Effector CD8-positive, alpha-beta T cell (primary cell): ENCODE measurements around the gene KAT6B.

Experiments
- DNase-seq: peaks from one replicate; lab custom pipeline; 2025; lab: John Stamatoyannopoulos, UW

Gene KAT6B

DNA sequence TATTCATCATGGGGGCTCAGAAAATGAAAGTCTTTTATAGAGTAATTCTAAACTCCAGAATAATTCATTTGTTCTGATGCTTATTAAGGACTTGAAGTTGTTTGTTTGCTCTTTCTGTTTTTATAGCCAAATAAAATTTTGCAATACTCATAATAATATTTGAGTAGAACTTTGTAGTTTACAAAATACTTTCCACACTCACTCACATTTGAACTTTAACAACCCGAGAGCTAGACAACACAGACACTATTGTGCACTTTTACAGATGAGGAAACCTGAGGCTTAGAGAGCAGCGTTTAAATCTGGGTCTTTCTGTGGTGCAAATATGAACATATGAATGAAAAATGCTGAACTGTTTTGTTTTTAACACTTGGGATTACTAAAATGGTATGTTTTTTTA, 126.8 kb downstream of the KAT6B start:
- no peak for DNase-seq

DNA sequence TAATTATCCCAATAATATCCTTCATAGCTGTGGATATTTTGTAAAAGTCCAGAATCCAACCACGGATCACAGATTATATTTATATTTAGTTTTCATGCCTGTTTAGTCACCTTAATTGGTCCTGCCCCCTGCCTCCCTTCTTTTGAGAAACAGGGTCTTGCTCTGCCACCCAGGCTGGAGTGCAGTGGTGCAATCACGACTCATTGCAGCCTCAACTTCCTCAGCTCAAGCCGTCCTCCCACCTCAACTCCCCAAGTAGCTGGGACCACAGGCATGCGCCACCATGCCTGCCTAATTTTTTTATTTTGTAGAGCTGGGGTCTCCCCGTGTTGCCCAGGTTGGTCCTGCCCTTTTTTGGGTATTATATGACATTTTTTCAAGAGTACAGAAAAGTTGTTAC, 129.4 kb downstream of the KAT6B start:
- DNase-seq, result no peak

DNA sequence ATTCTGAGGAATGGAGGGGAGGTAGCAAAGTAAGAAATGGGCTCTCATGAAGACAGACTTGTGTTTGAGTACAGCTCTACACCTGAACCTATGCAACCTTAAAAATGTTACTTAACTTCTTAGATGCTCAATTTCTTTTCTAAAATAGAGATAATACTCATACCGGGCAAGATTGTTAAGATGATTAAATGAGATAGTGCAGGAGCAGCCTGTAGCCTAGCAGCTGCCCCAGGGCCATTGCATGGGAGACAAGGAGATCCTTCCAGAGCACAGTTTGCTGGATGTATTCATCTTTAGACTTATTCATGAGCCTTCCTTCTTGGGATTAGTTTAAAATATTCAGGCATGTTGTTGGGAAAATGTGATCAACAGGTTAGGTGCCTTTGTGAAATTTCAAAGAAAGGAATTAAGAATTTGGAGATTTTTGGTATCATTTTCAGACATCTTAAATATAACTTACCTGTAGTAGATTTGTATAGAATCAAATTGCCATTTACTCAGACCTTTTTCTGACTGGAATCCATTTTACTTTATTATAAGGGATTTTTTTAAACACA, 130.2 kb downstream of the KAT6B start:
- no peak for DNase-seq

GRCh38 chr10:74957285-74957961, 131.0 kb downstream of the KAT6B start:
- no peak for DNase-seq

GRCh38 chr10:74958316-74958715, 131.9 kb downstream of the KAT6B start:
- DNase-seq, result no peak

DNA sequence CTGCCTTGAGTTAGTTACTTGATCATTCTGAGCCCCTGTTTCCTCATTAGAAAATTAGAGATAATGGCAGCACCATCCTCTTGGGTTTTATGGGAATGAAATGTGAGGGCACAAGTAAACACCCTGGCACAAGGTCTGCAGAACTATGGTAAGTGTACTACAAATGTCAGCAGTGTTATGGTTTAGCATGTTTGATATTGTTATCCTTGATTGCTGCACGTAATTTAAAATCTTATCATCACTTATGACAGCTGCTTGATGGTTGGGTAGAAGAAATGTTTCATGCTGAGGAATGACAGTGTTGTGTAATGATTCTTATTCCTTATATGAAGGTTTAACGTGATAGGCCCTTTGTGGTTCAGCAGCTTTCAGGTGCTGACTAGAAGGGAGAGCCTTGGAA, 134.3 kb downstream of the KAT6B start:
- no peak for DNase-seq

- DNase-seq, result no peak
These were observed 136.1 kb downstream of the KAT6B start for GRCh38 chr10:74962517-74962916.

DNA sequence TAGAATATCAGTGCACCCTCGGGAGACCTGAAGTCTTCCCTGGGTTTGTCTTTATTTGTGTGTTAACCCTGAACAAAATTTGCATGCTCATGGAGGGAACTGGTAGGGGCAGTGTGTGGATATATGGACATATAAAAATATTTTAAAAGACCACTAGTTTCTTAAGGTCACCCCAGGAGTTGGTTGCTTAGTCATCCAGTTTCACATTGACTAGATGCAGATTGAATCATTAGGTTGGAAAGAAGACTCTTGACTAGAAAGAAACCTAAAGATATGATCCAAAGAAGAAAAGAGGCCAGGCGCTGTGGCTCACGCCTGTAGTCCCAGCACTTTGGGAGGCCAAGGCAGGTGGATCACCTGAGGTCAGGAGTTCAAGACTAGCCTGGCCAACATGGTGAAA, 137.1 kb downstream of the KAT6B start:
- no peak for DNase-seq

- DNase-seq, result no peak
These were observed 141.7 kb downstream of the KAT6B start for GRCh38 chr10:74967911-74968666.

DNA sequence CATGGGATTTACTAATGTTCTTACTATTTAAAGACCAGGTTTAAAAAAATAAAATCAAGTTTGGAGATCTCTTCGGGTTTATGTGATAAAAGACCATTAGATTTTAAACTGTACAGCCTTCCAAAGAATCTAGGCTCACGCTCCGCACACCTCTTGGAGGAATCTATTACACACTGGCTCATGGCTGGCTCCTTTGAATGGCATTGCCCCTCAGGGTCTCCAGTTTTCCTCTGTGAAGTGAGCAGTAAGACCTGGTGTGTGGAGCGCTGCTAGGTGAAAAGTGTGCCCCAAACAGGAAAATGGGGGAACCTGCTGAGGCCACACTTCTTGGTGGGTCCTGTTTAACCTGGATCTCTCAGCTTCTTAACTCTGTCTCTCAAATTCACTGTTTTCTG, 142.3 kb downstream of the KAT6B start:
- DNase-seq, result no peak

DNA sequence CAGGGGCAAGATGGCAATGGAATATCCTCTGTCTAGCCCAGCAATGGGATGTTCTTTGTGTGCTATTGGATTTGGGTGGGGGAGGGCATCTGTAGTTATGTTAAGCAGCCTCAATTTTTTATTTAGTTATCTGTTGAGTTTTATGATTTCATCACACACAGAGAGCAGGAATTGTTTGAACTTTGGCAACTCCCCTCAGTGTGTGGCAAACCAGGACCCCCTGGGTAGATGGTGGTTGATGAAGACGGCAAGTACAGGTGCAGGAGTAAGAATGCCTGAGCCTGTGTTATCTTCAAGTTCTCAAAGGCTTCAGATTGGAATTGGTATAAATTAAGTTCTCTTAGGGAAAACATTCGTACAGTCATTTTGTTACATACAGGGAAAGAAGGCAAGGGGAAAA, 142.7 kb downstream of the KAT6B start:
- no peak for DNase-seq

GRCh38 chr10:74969530-74969929, 143.1 kb downstream of the KAT6B start:
- no peak for DNase-seq

- no peak for DNase-seq
These were observed 147.5 kb downstream of the KAT6B start for GRCh38 chr10:74973741-74974392.

DNA sequence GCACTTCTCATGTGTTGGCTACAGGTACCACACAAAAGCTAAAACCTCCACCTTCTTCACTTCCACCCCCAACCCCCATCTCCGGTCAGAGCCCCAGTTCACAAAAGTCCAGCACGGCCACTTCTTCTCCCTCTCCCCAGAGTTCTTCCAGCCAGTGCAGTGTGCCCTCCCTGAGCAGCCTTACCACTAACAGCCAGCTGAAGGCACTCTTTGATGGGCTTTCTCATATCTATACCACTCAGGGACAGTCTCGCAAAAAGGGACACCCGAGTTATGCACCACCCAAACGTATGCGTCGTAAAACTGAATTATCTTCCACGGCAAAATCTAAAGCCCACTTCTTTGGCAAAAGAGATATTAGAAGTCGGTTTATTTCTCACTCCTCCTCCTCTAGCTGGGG, 149.4 kb downstream of the KAT6B start:
- no peak for DNase-seq

DNA sequence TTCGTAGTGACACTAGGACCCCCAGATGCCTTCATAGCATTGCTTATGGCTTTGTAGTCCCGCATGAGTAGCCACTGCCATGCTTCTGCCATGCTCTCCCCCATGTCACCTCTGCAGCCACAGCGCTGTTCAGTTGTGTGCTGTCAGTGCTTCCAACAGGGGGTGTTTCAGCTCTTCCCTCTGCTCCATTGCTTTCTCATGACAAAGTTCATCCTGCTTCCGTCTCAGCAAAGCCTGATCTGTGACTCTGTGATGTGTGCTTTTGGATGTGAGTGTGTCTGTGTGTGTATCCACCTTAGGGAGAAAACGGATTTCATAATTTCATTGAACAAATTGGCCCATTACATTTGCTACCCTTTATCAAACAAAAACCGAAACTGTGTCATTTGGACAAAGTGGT, 150.2 kb downstream of the KAT6B start:
- DNase-seq, result no peak

GRCh38 chr10:74977072-74977471, 150.7 kb downstream of the KAT6B start:
- no peak for DNase-seq

GRCh38 chr10:74977913-74978847, 151.8 kb downstream of the KAT6B start:
- no peak for DNase-seq

DNA sequence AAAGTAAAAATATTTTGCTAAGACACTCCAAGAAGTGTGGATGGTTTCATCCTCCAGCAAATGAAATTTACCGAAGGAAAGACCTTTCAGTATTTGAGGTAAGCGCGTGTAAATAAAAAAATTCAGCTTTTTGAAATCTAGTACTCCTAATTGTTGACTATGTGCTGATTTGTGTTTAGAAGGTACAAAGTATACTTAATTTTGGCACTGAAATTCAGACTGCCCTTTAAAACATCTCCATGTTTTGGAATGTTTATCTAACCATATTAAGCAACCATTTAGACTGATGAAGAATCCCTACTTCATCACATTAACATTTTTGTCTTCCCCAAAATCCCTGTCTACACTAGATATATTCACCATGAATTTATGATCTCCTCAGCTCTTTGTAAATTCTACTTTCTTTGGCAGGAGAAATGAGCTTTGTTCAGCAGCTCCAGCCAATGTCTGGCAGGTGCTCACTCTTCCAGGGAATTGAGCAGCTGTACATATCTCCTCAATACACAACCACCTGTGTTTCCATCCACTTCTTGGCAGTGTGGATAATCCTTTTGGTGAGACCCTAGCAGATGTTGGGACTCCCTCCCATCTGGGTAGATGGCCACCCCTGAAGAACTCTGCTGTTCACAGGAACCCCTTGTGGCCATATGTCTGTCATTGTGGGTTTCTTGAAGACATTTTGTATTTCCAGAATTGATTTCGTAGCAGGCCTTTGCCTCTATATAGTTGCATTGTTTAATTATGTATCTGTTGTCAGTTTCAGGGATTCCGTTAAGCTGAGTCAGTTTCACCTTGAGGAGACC, 155.6 kb downstream of the KAT6B start:
- DNase-seq, result no peak

DNA sequence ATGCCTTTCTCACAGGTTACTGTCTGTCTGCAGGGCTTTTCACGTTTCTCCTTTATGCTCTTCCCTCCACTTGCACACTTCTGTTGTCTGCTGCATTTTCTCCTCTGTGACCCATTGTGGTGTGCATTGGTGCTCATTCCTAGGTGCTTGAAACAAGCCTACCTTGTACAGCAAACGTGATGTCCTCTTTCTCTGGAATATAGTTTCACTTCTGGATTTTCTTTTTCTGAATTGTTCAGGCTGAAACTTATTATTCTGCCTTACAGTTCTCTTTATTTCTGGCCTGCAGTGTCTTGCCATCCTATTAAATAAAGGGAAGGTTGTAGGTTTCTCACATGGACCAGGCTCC, 156.2 kb downstream of the KAT6B start:
- DNase-seq, result no peak

DNA sequence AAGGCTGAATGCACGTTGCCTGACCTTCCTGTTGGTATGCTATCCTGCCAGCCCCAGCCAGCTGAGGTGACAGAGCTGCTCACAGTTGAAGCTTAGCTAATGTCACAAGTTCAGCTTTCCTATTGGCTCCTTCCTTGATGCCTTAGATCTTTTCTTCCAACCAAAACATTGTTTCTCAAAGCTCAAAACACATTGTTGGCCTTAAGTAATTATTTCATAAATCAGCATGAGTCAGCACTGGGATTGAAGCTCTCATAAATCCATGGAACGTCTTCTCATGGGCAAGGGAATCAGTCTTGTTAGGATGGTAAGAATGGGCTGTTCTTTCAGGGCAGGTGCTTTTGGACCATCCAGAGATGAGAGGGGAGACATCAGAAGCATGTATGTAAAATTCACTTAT, 157.0 kb downstream of the KAT6B start:
- no peak for DNase-seq
